K562 (cell line): ENCODE measurements around the gene PRM2. TPM values are rescaled to one million over a fixed set of nuclear protein-coding genes. Genes with fewer than 3 reads are reported as not detected.

Experiments
- E2F3 ChIP-seq: fragments of 250-450 bp; sonication (Bioruptor Pico); IDR thresholded peaks from 2 replicates; pipeline ENCODE4 v1.4.0; 2020; ENCODE audit warnings: mild to moderate bottlenecking
- EHMT2 ChIP-seq: fragments of 450-650 bp; IDR thresholded peaks from 2 replicates; pipeline ENCODE4 v1.6.1; 2018; ENCODE audit warnings: antibody characterized with exemption
- ESRRA ChIP-seq: fragments of 450-650 bp; IDR thresholded peaks from 2 replicates; pipeline ENCODE4 v1.6.1; 2014; ENCODE audit warnings: low read depth, mild to moderate bottlenecking, moderate library complexity, borderline replicate concordance
- JUN ChIP-seq, 2 experiments: sonication (generic) in 1 of 2; formaldehyde crosslinking in 1 of 2; IDR thresholded peaks; 2 replicates each; pipeline versions ENCODE4 v1.6.1 to v1.8.0; 2012 to 2022; ENCODE audit warnings: borderline replicate concordance in 2 of 2, mild to moderate bottlenecking in 2 of 2, improper control_type of control experiment in 1 of 2, low read depth in 1 of 2, low read length in 1 of 2, missing genetic modification reagents in 1 of 2
- NCOA1 ChIP-seq: fragments of 450-650 bp; IDR thresholded peaks from 2 replicates; pipeline ENCODE4 v1.6.1; 2016; ENCODE audit warnings: low read depth
- RBM34 ChIP-seq: fragments of 200-400 bp; formaldehyde crosslinking; IDR thresholded peaks from 2 replicates; pipeline ENCODE4 v1.6.1; 2018; ENCODE audit warnings: low read length, borderline replicate concordance; ENCODE audit not compliant: insufficient read depth
- SAFB ChIP-seq: fragments of 200-400 bp; formaldehyde crosslinking; IDR thresholded peaks from 2 replicates; pipeline ENCODE4 v1.6.1; 2017; ENCODE audit warnings: low read depth, low read length, borderline replicate concordance
- ZNF175 ChIP-seq: fragments of 200-800 bp; sonication (Bioruptor generic); IDR thresholded peaks from 2 replicates; pipeline ENCODE4 v1.6.1; 2016; ENCODE audit warnings: low read depth, mild to moderate bottlenecking, missing genetic modification characterization, missing compliant biosample characterization
- ZNF253 ChIP-seq: fragments of 250-450 bp; sonication (Bioruptor Pico); conservative IDR thresholded peaks from 2 replicates; pipeline ENCODE4 v1.6.1; 2021; ENCODE audit warnings: mild to moderate bottlenecking
- ZNF274 ChIP-seq: IDR thresholded peaks from 2 replicates; pipeline ENCODE4 v1.6.1; 2011; ENCODE audit warnings: low read depth, mild to moderate bottlenecking, low read length, moderate library complexity, borderline replicate concordance
- ZNF699 ChIP-seq: fragments of 250-450 bp; sonication (Bioruptor Pico); IDR thresholded peaks from 2 replicates; pipeline ENCODE4 v1.8.0; 2021; ENCODE audit warnings: mild to moderate bottlenecking, moderate library complexity; ENCODE audit not compliant: insufficient replicate concordance
- polyA plus RNA-seq, 8 experiments: library from polyadenylated mRNA; depleted of rRNA in 4 of 8; stranded (reverse) in 5 of 8; unstranded in 3 of 8; fragments of >200 nt; fragmentation: Nextera tagmentation in 2 of 8; fragmentation: Illumina TruSeq in 1 of 8; extraction: Ambion mirVana in 2 of 8; extraction: Trizol in 1 of 8; gene quantifications; 2 replicates each; pipeline versions ENCODE4 v1.2.1 to v1.2.3, GENCODE V29; 2011 to 2014; ENCODE audit warnings: inconsistent platforms in 1 of 8, missing spikeins in 1 of 8
- total RNA-seq, 7 experiments: library from RNA; depleted of rRNA in 6 of 7; stranded (reverse); fragments of >200 nt in 6 of 7; fragmentation: Illumina TruSeq in 2 of 7; extraction: Trizol in 2 of 7; gene quantifications; 2 replicates each; pipeline versions ENCODE4 v1.2.1 to v1.2.3, GENCODE V29; 2011 to 2021; ENCODE audit warnings: low replicate concordance in 1 of 7
- TF ChIP-seq, protein P1 (sequence below), 2 experiments: fragments of 450-650 bp in 1 of 2; IDR thresholded peaks; 2 replicates each; pipeline ENCODE4 v1.6.1; 2011 to 2017; ENCODE audit warnings: low read depth in 2 of 2, antibody characterized with exemption in 1 of 2, borderline replicate concordance in 1 of 2, low read length in 1 of 2, mild to moderate bottlenecking in 1 of 2, mixed read lengths in 1 of 2; ENCODE audit not compliant: control insufficient read depth in 1 of 2
- TF ChIP-seq, protein P2 (sequence below): fragments of 250-450 bp; sonication (Bioruptor Pico); IDR thresholded peaks from 2 replicates; pipeline ENCODE4 v1.5.0; 2020; ENCODE audit warnings: mild to moderate bottlenecking
- TF ChIP-seq, protein P3 (sequence below): fragments of 250-450 bp; sonication (Bioruptor Pico); IDR thresholded peaks from 2 replicates; pipeline ENCODE4 v1.5.0; 2021; ENCODE audit warnings: mild to moderate bottlenecking, borderline replicate concordance
- TF ChIP-seq, protein P4 (sequence below): fragments of 250-450 bp; sonication (Bioruptor Pico); IDR thresholded peaks from 2 replicates; pipeline ENCODE4 v1.8.0; 2021; ENCODE audit warnings: mild to moderate bottlenecking, moderate library complexity

The PRM2 gene
- total and polyA plus RNA-seq, 9 of the 15 experiments (the other 6 are each of a cell fraction or from before 2014, with no cell fraction given): not detected

DNA sequence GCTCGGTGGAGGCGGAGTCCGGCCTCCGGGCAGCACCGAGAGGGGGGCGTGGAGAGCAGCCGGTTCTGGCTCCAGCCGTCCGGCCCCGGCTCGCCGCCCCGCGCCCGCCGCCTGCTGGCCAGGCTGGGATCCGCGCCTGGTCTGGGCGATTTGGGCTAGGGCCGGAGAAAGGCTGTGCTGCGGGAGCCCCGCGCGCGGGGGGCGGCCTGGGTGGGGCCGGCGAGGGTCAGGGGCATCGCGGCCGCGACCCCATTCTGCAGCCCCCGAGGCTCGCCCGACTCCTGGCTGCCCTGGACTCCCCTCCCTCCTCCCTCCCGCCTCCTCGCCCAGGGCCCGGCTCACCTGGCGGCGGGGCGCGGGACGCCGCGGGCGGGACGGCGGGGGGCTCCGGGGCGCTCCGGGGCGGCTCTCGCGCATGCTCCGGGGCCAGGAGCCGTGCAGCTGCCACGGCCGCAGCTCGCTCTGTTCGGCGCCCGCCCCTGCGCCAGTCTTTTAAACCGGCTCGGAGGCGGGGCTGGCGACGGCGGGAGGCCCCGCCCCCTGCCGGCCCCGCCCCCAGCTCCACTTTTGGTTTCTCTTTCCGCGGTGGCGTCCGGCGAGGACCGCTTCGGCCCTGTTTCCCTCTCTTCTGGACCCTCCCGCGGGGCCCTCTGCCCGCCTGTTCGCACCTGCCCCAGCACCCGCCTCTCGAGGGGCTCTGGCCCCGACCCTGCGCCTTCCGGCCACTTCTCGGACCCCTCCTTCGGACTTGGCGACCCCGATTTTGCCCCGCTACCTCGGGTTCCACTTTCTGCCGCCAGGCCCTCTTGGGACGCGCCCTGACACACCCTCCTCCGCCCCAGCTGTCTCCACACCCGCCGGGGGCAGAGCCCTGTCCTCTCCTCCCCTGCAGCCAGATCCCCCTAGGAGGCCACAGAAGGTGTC, 20.3 kb downstream of the PRM2 start, which contains the start of gene SOCS1 (continued):
- TF ChIP-seq SAFB: 0 out of 2 replicates have a peak, but pooled peaks have one; percentile 52
- no peak; the same call in 1 of the 2 replicates for TF ChIP-seq RBM34
- peak; percentile 8; the same call in 1 of the 2 replicates for TF ChIP-seq ESRRA
- TF ChIP-seq, protein P1, sequence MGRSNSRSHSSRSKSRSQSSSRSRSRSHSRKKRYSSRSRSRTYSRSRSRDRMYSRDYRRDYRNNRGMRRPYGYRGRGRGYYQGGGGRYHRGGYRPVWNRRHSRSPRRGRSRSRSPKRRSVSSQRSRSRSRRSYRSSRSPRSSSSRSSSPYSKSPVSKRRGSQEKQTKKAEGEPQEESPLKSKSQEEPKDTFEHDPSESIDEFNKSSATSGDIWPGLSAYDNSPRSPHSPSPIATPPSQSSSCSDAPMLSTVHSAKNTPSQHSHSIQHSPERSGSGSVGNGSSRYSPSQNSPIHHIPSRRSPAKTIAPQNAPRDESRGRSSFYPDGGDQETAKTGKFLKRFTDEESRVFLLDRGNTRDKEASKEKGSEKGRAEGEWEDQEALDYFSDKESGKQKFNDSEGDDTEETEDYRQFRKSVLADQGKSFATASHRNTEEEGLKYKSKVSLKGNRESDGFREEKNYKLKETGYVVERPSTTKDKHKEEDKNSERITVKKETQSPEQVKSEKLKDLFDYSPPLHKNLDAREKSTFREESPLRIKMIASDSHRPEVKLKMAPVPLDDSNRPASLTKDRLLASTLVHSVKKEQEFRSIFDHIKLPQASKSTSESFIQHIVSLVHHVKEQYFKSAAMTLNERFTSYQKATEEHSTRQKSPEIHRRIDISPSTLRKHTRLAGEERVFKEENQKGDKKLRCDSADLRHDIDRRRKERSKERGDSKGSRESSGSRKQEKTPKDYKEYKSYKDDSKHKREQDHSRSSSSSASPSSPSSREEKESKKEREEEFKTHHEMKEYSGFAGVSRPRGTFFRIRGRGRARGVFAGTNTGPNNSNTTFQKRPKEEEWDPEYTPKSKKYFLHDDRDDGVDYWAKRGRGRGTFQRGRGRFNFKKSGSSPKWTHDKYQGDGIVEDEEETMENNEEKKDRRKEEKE (IDR thresholded peaks at IDR 0.05; ENCODE audit: borderline replicate concordance in 1 of 2, control insufficient read depth in 1 of 2, low read depth in 2 of 2, low read length in 1 of 2): no peak
- TF ChIP-seq JUN (IDR thresholded peaks at IDR 0.05; ENCODE audit: borderline replicate concordance, low read depth, low read length): peak; percentile 10; the same call in 1 of the 2 replicates
- no peak for TF ChIP-seq JUN (CRISPR knock-in tag; IDR thresholded peaks at IDR 0.05; ENCODE audit: borderline replicate concordance)
- no peak for TF ChIP-seq ZNF274
- no peak; the same call in 1 of the 2 replicates for TF ChIP-seq E2F3 (CRISPR knock-in tag)
- TF ChIP-seq, protein P2, sequence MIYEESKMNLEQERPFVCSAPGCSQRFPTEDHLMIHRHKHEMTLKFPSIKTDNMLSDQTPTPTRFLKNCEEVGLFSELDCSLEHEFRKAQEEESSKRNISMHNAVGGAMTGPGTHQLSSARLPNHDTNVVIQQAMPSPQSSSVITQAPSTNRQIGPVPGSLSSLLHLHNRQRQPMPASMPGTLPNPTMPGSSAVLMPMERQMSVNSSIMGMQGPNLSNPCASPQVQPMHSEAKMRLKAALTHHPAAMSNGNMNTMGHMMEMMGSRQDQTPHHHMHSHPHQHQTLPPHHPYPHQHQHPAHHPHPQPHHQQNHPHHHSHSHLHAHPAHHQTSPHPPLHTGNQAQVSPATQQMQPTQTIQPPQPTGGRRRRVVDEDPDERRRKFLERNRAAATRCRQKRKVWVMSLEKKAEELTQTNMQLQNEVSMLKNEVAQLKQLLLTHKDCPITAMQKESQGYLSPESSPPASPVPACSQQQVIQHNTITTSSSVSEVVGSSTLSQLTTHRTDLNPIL (CRISPR knock-in tag): no peak
- TF ChIP-seq, protein P3, sequence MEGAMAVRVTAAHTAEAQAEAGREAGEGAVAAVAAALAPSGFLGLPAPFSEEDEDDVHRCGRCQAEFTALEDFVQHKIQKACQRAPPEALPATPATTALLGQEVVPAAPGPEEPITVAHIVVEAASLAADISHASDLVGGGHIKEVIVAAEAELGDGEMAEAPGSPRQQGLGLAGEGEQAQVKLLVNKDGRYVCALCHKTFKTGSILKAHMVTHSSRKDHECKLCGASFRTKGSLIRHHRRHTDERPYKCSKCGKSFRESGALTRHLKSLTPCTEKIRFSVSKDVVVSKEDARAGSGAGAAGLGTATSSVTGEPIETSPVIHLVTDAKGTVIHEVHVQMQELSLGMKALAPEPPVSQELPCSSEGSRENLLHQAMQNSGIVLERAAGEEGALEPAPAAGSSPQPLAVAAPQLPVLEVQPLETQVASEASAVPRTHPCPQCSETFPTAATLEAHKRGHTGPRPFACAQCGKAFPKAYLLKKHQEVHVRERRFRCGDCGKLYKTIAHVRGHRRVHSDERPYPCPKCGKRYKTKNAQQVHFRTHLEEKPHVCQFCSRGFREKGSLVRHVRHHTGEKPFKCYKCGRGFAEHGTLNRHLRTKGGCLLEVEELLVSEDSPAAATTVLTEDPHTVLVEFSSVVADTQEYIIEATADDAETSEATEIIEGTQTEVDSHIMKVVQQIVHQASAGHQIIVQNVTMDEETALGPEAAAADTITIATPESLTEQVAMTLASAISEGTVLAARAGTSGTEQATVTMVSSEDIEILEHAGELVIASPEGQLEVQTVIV (CRISPR knock-in tag): no peak
- TF ChIP-seq, protein P4, sequence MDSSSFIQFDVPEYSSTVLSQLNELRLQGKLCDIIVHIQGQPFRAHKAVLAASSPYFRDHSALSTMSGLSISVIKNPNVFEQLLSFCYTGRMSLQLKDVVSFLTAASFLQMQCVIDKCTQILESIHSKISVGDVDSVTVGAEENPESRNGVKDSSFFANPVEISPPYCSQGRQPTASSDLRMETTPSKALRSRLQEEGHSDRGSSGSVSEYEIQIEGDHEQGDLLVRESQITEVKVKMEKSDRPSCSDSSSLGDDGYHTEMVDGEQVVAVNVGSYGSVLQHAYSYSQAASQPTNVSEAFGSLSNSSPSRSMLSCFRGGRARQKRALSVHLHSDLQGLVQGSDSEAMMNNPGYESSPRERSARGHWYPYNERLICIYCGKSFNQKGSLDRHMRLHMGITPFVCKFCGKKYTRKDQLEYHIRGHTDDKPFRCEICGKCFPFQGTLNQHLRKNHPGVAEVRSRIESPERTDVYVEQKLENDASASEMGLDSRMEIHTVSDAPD (CRISPR knock-in tag): no peak
- TF ChIP-seq ZNF175 (CRISPR knock-in tag): no peak
- no peak for TF ChIP-seq ZNF699
- no peak for TF ChIP-seq ZNF253 (CRISPR knock-in tag)
- TF ChIP-seq EHMT2: no peak
- peak; percentile 62 for TF ChIP-seq NCOA1
